Measurements from ENCODE around the gene ASGR2. TPM values are rescaled to one million over a fixed set of nuclear protein-coding genes. Genes with fewer than 3 reads are reported as not detected.

ASGR2 gene
- total and polyA plus RNA-seq, 7 donors, result 0.04 to 0.62 (median 0.29) TPM; not detected in 3

- intact Hi-C loops (cut with DNase I), result no loop called here
- H3K9me3 ChIP-seq, result no peaks in the 10 kb centered on the region
- H3K4me1 ChIP-seq, result no peaks in the 10 kb centered on the region
- peaks cover 0 to 28% (median 8%) of the 10 kb centered on the region in 3 donors for H3K27me3 ChIP-seq (ENCODE audit: insufficient read depth in 3 of 3, low read length in 2 of 3)
- H3K4me3 ChIP-seq, result no peak overlapping the region
- TF ChIP-seq CTCF (IDR thresholded peaks at IDR 0.05), result no peak
- ATAC-seq, result no peak
- H3K36me3 ChIP-seq (ENCODE audit: insufficient read depth in 1 of 2, low read depth in 1 of 2), result no peaks in the 10 kb centered on the region
- no peak overlapping the region for H3K27ac ChIP-seq
- 51 to 66% (median 62%) methylated on average over 10 of the region's 10 CpGs for WGBS, 3 donors
- no peak for DNase-seq
Observed at GRCh38 chr17:7112510-7113108, 2.0 kb downstream of the ASGR2 start.

- no peak overlapping the region for H3K4me3 ChIP-seq
- DNase-seq (no peak), ATAC-seq (no peak)
- no peaks in the 10 kb centered on the region for H3K36me3 ChIP-seq (ENCODE audit: insufficient read depth in 1 of 2, low read depth in 1 of 2)
- no peak for TF ChIP-seq CTCF (IDR thresholded peaks at IDR 0.05)
- intact Hi-C loops (cut with DNase I), result no loop called here
- H3K9me3 ChIP-seq, result no peaks in the 10 kb centered on the region
- no peaks in the 10 kb centered on the region for H3K4me1 ChIP-seq
- H3K27ac ChIP-seq, result no peak overlapping the region
- WGBS, 3 donors, result 28 to 35% (median 30%) methylated on average over 11 to 12 of the region's 12 CpGs
- peaks cover 0 to 26% (median 10%) of the 10 kb centered on the region in 3 donors for H3K27me3 ChIP-seq (ENCODE audit: insufficient read depth in 3 of 3, low read length in 2 of 3)
Observed at GRCh38 chr17:7111784-7112509, 2.7 kb downstream of the ASGR2 start.

- no peak overlapping the region for H3K27ac ChIP-seq
- no peaks in the 10 kb centered on the region for H3K36me3 ChIP-seq (ENCODE audit: insufficient read depth in 1 of 2, low read depth in 1 of 2)
- H3K4me3 ChIP-seq, result no peak overlapping the region
- 53 to 55% (median 53%) methylated on average over 11 of the region's 11 CpGs for WGBS, 3 donors
- TF ChIP-seq CTCF (IDR thresholded peaks at IDR 0.05), result no peak
- H3K9me3 ChIP-seq, result no peaks in the 10 kb centered on the region
- peaks cover 0 to 26% (median 12%) of the 10 kb centered on the region in 3 donors for H3K27me3 ChIP-seq (ENCODE audit: insufficient read depth in 3 of 3, low read length in 2 of 3)
- no peaks in the 10 kb centered on the region for H3K4me1 ChIP-seq
- no peak for DNase-seq
- intact Hi-C loops (cut with DNase I), result no loop called here
- no peak for ATAC-seq
Observed at GRCh38 chr17:7110617-7111306, 3.9 kb downstream of the ASGR2 start.

GRCh38 chr17:7109461-7110322 lies 4.9 kb downstream of the ASGR2 start:
- no peaks in the 10 kb centered on the region for H3K36me3 ChIP-seq (ENCODE audit: insufficient read depth in 1 of 2, low read depth in 1 of 2)
- H3K9me3 ChIP-seq, result no peaks in the 10 kb centered on the region
- intact Hi-C loops (cut with DNase I), result no loop called here
- no peak for ATAC-seq
- H3K27me3 ChIP-seq (ENCODE audit: insufficient read depth in 3 of 3, low read length in 2 of 3), result peaks cover 0 to 36% (median 12%) of the 10 kb centered on the region in 3 donors
- TF ChIP-seq CTCF (IDR thresholded peaks at IDR 0.05), result no peak
- H3K27ac ChIP-seq, result no peak overlapping the region
- no peaks in the 10 kb centered on the region for H3K4me1 ChIP-seq
- DNase-seq, result no peak
- 70 to 73% (median 71%) methylated on average over 10 of the region's 10 CpGs for WGBS, 3 donors
- no peak overlapping the region for H3K4me3 ChIP-seq

Data from psoas muscle (tissue), 8 donors.